NCI-H1105 (cell line): ENCODE results near the gene F5.
"Not testable (repeated sequence)": the region's sequence is repeated elsewhere in the genome, so short reads cannot be mapped to it uniquely, and the experiment has no call there.

Experiments used
- DNase-seq: peaks from one replicate; lab custom pipeline; 2025; lab: John Stamatoyannopoulos, UW

F5 gene

GRCh38 chr1:169538998-169539871 lies 47.0 kb downstream of the F5 start:
- DNase-seq = no peak

- DNase-seq = no peak
Measured at GRCh38 chr1:169534653-169535052, 51.6 kb downstream of the F5 start.

- DNase-seq = not testable (repeated sequence)
Measured at GRCh38 chr1:169533528-169534190, 52.6 kb downstream of the F5 start.

GRCh38 chr1:169530448-169530847 lies 55.8 kb downstream of the F5 start:
- DNase-seq = no peak

- no peak for DNase-seq
Measured at GRCh38 chr1:169529068-169529642, 57.1 kb downstream of the F5 start.

GRCh38 chr1:169528215-169529067 lies 57.8 kb downstream of the F5 start:
- no peak for DNase-seq

GRCh38 chr1:169527451-169528214 lies 58.6 kb downstream of the F5 start:
- DNase-seq = no peak

- no peak for DNase-seq
Measured at GRCh38 chr1:169527001-169527400, 59.3 kb downstream of the F5 start.

GRCh38 chr1:169526120-169526832 lies 60.0 kb downstream of the F5 start:
- DNase-seq = no peak

- DNase-seq = no peak
Measured at GRCh38 chr1:169525391-169525790, 60.9 kb downstream of the F5 start.

- no peak for DNase-seq
Measured at GRCh38 chr1:169523904-169524303, 62.4 kb downstream of the F5 start.

GRCh38 chr1:169521226-169521625 lies 65.1 kb downstream of the F5 start:
- no peak for DNase-seq

GRCh38 chr1:169517558-169518186 lies 68.6 kb downstream of the F5 start:
- no peak for DNase-seq

- no peak for DNase-seq
Measured at GRCh38 chr1:169515641-169516040, 70.6 kb downstream of the F5 start.

- DNase-seq = no peak
Measured at GRCh38 chr1:169514566-169515270, 71.6 kb downstream of the F5 start.

GRCh38 chr1:169513208-169513607 lies 73.1 kb downstream of the F5 start:
- DNase-seq = no peak

GRCh38 chr1:169511316-169512005 lies 74.8 kb downstream of the F5 start:
- no peak for DNase-seq

- DNase-seq = no peak
Measured at GRCh38 chr1:169510060-169510459, 76.2 kb downstream of the F5 start.

- no peak for DNase-seq
Measured at GRCh38 chr1:169509354-169509753, 76.9 kb downstream of the F5 start.
